Testis (tissue), 3 donors: ENCODE results near the gene FMNL3. TPM values are rescaled to one million over a fixed set of nuclear protein-coding genes. Genes with fewer than 3 reads are reported as not detected.

Experiments used
- DNase-seq: peaks from one replicate; pipeline ENCODE4 v3.0.0-alpha.2; 2019
- H3K27ac ChIP-seq, 2 donors: fragments of 200-600 bp; sonication (generic); one replicate each; pipeline ENCODE4 v1.5.1; 2019
- H3K27me3 ChIP-seq: fragments of 200-600 bp; sonication (generic); one replicate; pipeline ENCODE4 v1.5.1; 2019
- H3K36me3 ChIP-seq: fragments of 200-600 bp; sonication (generic); one replicate; pipeline ENCODE4 v1.5.1; 2017; ENCODE audit warnings: low read depth; ENCODE audit errors: missing control alignments
- H3K4me1 ChIP-seq: fragments of 200-600 bp; sonication (generic); one replicate; pipeline ENCODE4 v1.5.1; 2019
- H3K4me3 ChIP-seq, 2 donors: fragments of 200-600 bp; sonication (generic); one replicate each; pipeline ENCODE4 v1.5.1; 2017 to 2019
- H3K9me3 ChIP-seq: fragments of 200-600 bp; sonication (generic); one replicate; pipeline ENCODE4 v1.5.1; 2017
- CTCF ChIP-seq, 3 experiments: fragments of 450-650 bp in 2 of 3; fragments of 200-600 bp in 1 of 3; sonication (generic) in 1 of 3; IDR thresholded peaks; one replicate each; pipeline ENCODE4 v1.5.1; 2016 to 2019; ENCODE audit warnings: antibody characterized with exemption in 3 of 3, mild to moderate bottlenecking in 2 of 3, moderate library complexity in 1 of 3
- POLR2A ChIP-seq: fragments of 450-650 bp; IDR thresholded peaks from one replicate; pipeline ENCODE4 v1.6.1; 2017; ENCODE audit warnings: antibody characterized with exemption, mild to moderate bottlenecking, moderate library complexity
- WGBS, 2 donors: methylation state at CpG; one replicate each; pipeline ENCODE4 v1.1.5; 2018; 5-methylcytosine and 5-hydroxymethylcytosine counted together
- intact Hi-C: fragments of 100-400 bp; cut with DNase I; formaldehyde crosslinking; loops from one replicate; pipeline ENCODE4 v1.15.1; 2023; ENCODE audit warnings: low total_unique reads
- polyA plus RNA-seq: library from polyadenylated mRNA; stranded (reverse); fragments of 350-450 nt; fragmentation: Illumina TruSeq; extraction: RNeasy Lipid Tissue Mini Kit (QIAGEN cat#74804); gene quantifications from one replicate; pipeline ENCODE4 v1.2.3, GENCODE V29; 2014; ENCODE audit warnings: low read depth, low replicate concordance; ENCODE audit not compliant: insufficient read depth
- total RNA-seq, 2 donors: library from RNA; depleted of rRNA; stranded (reverse); fragments of >200 nt; gene quantifications; one replicate each; pipeline ENCODE4 v1.2.3, GENCODE V29; 2016

FMNL3 gene
- total and polyA plus RNA-seq, 3 donors from 2014 or later = 26.0 to 73.5 (median 40.5) TPM

- intact Hi-C loops = loop anchor here (2.0 kb wide), 1 partner anchor 59 kb away; the partner anchor contains the start of gene FMNL3
- Histone ChIP-seq H3K4me3 (no peak overlapping the region), H3K4me1 (peaks cover 15% of the 10 kb centered on the region), H3K27me3 (no peaks in the 10 kb centered on the region), H3K27ac (peak overlapping the region in 1 of 2 donors; percentile 53), H3K36me3 (no peaks in the 10 kb centered on the region), H3K9me3 (no peaks in the 10 kb centered on the region)
- no peak for DNase-seq
- TF ChIP-seq CTCF (IDR thresholded peaks at IDR 0.05) (no peak), POLR2A (no peak)
- 81 to 89% methylated on average over 14 to 15 of the region's 15 CpGs for WGBS, 2 donors
Observed at GRCh38 chr12:49647827-49648711, 59.1 kb downstream of the FMNL3 start.

GRCh38 chr12:49646871-49647654 is 60.1 kb downstream of the FMNL3 start:
- Histone ChIP-seq H3K27ac (peak overlapping the region in 1 of 2 donors; percentile 53), H3K4me1 (peaks cover 15% of the 10 kb centered on the region), H3K36me3 (no peaks in the 10 kb centered on the region), H3K9me3 (no peaks in the 10 kb centered on the region), H3K4me3 (no peak overlapping the region), H3K27me3 (no peaks in the 10 kb centered on the region)
- TF ChIP-seq POLR2A (no peak), CTCF (IDR thresholded peaks at IDR 0.05) (no peak)
- no peak for DNase-seq
- WGBS, 2 donors = 64 to 70% methylated on average over 11 to 12 of the region's 12 CpGs
- intact Hi-C loops = loop anchor here (2.0 kb wide), 1 partner anchor 60 kb away; the partner anchor contains the start of gene FMNL3

GRCh38 chr12:49646331-49646830 is 60.8 kb downstream of the FMNL3 start:
- H3K4me1 ChIP-seq = peaks cover 15% of the 10 kb centered on the region
- WGBS, 2 donors = 92 to 95% methylated on average over 7 of the region's 7 CpGs
- no peak for DNase-seq
- no peak overlapping the region for H3K4me3 ChIP-seq
- H3K36me3 ChIP-seq = no peaks in the 10 kb centered on the region
- TF ChIP-seq POLR2A = no peak
- no peak for TF ChIP-seq CTCF (IDR thresholded peaks at IDR 0.05)
- H3K9me3 ChIP-seq = no peaks in the 10 kb centered on the region
- intact Hi-C loops = loop anchor here (2.0 kb wide), 1 partner anchor 60 kb away; the partner anchor contains the start of gene FMNL3
- no peak overlapping the region for H3K27ac ChIP-seq
- H3K27me3 ChIP-seq = no peaks in the 10 kb centered on the region

GRCh38 chr12:49645146-49646039 is 61.8 kb downstream of the FMNL3 start:
- WGBS, 2 donors = 89 to 90% methylated on average over 6 of the region's 6 CpGs
- Histone ChIP-seq H3K36me3 (no peaks in the 10 kb centered on the region), H3K4me3 (no peak overlapping the region), H3K27me3 (no peaks in the 10 kb centered on the region), H3K9me3 (no peaks in the 10 kb centered on the region), H3K4me1 (peaks cover 15% of the 10 kb centered on the region), H3K27ac (peak overlapping the region in 1 of 2 donors; percentile 71)
- TF ChIP-seq POLR2A (no peak), CTCF (IDR thresholded peaks at IDR 0.05) (no peak)
- no peak for DNase-seq
- intact Hi-C loops = loop anchor here (2.0 kb wide), 1 partner anchor 61 kb away; the partner anchor contains the start of gene FMNL3
